HCT116 (cell line): ENCODE results near the gene NFATC1. TPM values are rescaled to one million over a fixed set of nuclear protein-coding genes. Genes with fewer than 3 reads are reported as not detected.

Experiments
- ATAC-seq: fragments of 200-7000 bp; cut with Tn5 transposase; 2 replicates; pipeline ENCODE4 v1.9.1; 2020; ENCODE audit warnings: mild to moderate bottlenecking, moderate library complexity
- BruUV-seq: library from RNA; stranded (reverse); fragments of 400-500 nt; replicated peaks from 2 replicates; lab custom pipeline; 2021; lab: Mats Ljungman, UMichigan
- CTCF ChIA-PET: fragments of 300-600 bp; sonication (Branson Sonifier 250); formaldehyde crosslinking; loops from one replicate; lab custom pipeline; 2021; ENCODE audit warnings: antibody characterized with exemption; lab: Charles Lee
- POLR2A ChIA-PET: fragments of 300-600, 350-600 bp; sonication (Branson Sonifier 250); formaldehyde crosslinking; loops from one replicate; lab custom pipeline; 2021; ENCODE audit warnings: antibody characterized with exemption; lab: Charles Lee
- RAD21 ChIA-PET, 2 experiments: fragments of 300-600 bp; sonication (Branson Sonifier 250); formaldehyde crosslinking; loops; one replicate each; lab custom pipeline; 2023; ENCODE audit warnings: low total read pairs in 2 of 2; ENCODE audit not compliant: uncharacterized antibody in 2 of 2, unreplicated experiment in 2 of 2, low non-redundant PET in 1 of 2; lab: Charles Lee
- DNase-seq: peaks from one replicate; pipeline ENCODE4 v3.0.0-alpha.2; 2010; ENCODE audit warnings: low read depth, low spot score
- H2AFZ ChIP-seq: fragments of 200-600 bp; shearing (Covaris generic), sonication (generic); 2 replicates; pipeline ENCODE4 v1.6.1; 2017; ENCODE audit warnings: low read depth, mixed run types, mixed read lengths, antibody characterized with exemption, low read length; ENCODE audit not compliant: poor library complexity, severe bottlenecking
- H3K27ac ChIP-seq: 2 replicates; pipeline ENCODE4 v1.5.1; 2012; ENCODE audit warnings: low read depth, low read length
- H3K27me3 ChIP-seq: fragments of 200-600 bp; sonication (generic); 2 replicates; pipeline ENCODE4 v1.6.1; 2016; ENCODE audit warnings: mixed run types, low read length, mixed read lengths; ENCODE audit not compliant: insufficient read depth
- H3K36me3 ChIP-seq, 2 experiments: fragments of 200-500 bp in 1 of 2; fragments of 200-600 bp in 1 of 2; sonication (Bioruptor generic) in 1 of 2; sonication (generic) in 1 of 2; 2 replicates each; pipeline versions ENCODE4 v1.5.1 to v1.6.1; 2014 to 2016; ENCODE audit warnings: low read length in 2 of 2, inconsistent platforms in 1 of 2, mixed read lengths in 1 of 2, mixed run types in 1 of 2; ENCODE audit not compliant: insufficient read depth in 2 of 2, control insufficient read depth in 1 of 2
- H3K4me1 ChIP-seq, 2 experiments: fragments of 200-600 bp in 1 of 2; sonication (generic) in 1 of 2; 2 replicates each; pipeline versions ENCODE4 v1.5.1 to v1.6.1; 2012 to 2017; ENCODE audit warnings: low read length in 2 of 2, inconsistent platforms in 1 of 2, mild to moderate bottlenecking in 1 of 2, mixed read lengths in 1 of 2, mixed run types in 1 of 2, moderate library complexity in 1 of 2; ENCODE audit not compliant: insufficient read depth in 2 of 2, control insufficient read depth in 1 of 2
- H3K4me2 ChIP-seq: fragments of 200-600 bp; sonication (generic); 2 replicates; pipeline ENCODE4 v1.6.1; 2017; ENCODE audit warnings: mixed run types, low read length, mixed read lengths
- H3K4me3 ChIP-seq, 2 experiments: fragments of 200-600 bp in 1 of 2; sonication (generic) in 1 of 2; replicated peaks in 1 of 2; 2 replicates each; pipeline ENCODE4 v1.5.1; 2011 to 2016; ENCODE audit warnings: low read length in 2 of 2, control low read depth in 1 of 2, low read depth in 1 of 2, mild to moderate bottlenecking in 1 of 2, mixed read lengths in 1 of 2, mixed run types in 1 of 2
- H3K79me2 ChIP-seq: fragments of 200-600 bp; sonication (generic); 2 replicates; pipeline ENCODE4 v1.6.1; 2017; ENCODE audit warnings: mild to moderate bottlenecking, mixed run types, low read length, moderate library complexity, mixed read lengths; ENCODE audit not compliant: insufficient read depth
- H3K9ac ChIP-seq: fragments of 200-600 bp; sonication (generic); 2 replicates; pipeline ENCODE4 v1.6.1; 2016; ENCODE audit warnings: low read length, mixed read lengths
- H3K9me2 ChIP-seq: fragments of 200-600 bp; sonication (generic), shearing (Covaris generic); 2 replicates; pipeline ENCODE4 v1.6.1; 2017; ENCODE audit warnings: mixed run types, mild to moderate bottlenecking, moderate library complexity; ENCODE audit not compliant: insufficient read depth
- H3K9me3 ChIP-seq, 2 experiments: fragments of 200-500 bp in 1 of 2; fragments of 200-600 bp in 1 of 2; sonication (Bioruptor generic) in 1 of 2; sonication (generic) in 1 of 2; 2 replicates each; pipeline ENCODE4 v1.6.1; 2014 to 2017; ENCODE audit warnings: low read length in 2 of 2, mixed read lengths in 2 of 2, inconsistent platforms in 1 of 2, low read depth in 1 of 2, mild to moderate bottlenecking in 1 of 2, mixed run types in 1 of 2, moderate library complexity in 1 of 2; ENCODE audit not compliant: control insufficient read depth in 1 of 2, insufficient read depth in 1 of 2
- H4K20me1 ChIP-seq: fragments of 200-600 bp; sonication (generic), shearing (Covaris generic); 2 replicates; pipeline ENCODE4 v1.6.1; 2017; ENCODE audit warnings: mixed run types, mild to moderate bottlenecking, moderate library complexity; ENCODE audit not compliant: insufficient read depth
- CBX3 ChIP-seq: IDR thresholded peaks from 2 replicates; pipeline ENCODE4 v1.6.1; 2012; ENCODE audit warnings: low read depth
- EZH2 ChIP-seq: fragments of 200-600 bp; sonication (generic); IDR thresholded peaks from 2 replicates; pipeline ENCODE4 v1.6.1; 2017; ENCODE audit warnings: antibody characterized with exemption, mixed run types
- FOSL1 ChIP-seq: IDR thresholded peaks from 2 replicates; pipeline ENCODE4 v1.6.1; 2012; ENCODE audit warnings: low read depth
- POLR2A ChIP-seq: IDR thresholded peaks from 2 replicates; pipeline ENCODE4 v1.7.0; 2011; ENCODE audit warnings: borderline replicate concordance; ENCODE audit not compliant: insufficient read depth, insufficient read length; ENCODE audit errors: extremely low read depth
- POLR2AphosphoS5 ChIP-seq: IDR thresholded peaks from 2 replicates; pipeline ENCODE4 v1.6.1; 2011; ENCODE audit warnings: mild to moderate bottlenecking, low read depth, low read length, moderate library complexity
- TCF7L2 ChIP-seq: IDR thresholded peaks from 2 replicates; pipeline ENCODE4 v1.7.0; 2011; ENCODE audit warnings: borderline replicate concordance, inconsistent platforms; ENCODE audit not compliant: insufficient read depth, insufficient read length; ENCODE audit errors: extremely low read depth
- YY1 ChIP-seq: IDR thresholded peaks from 2 replicates; pipeline ENCODE4 v1.6.1; 2011; ENCODE audit warnings: low read length, low read depth, moderate library complexity, mild to moderate bottlenecking; ENCODE audit not compliant: insufficient replicate concordance; ENCODE audit errors: extremely low read depth
- ZFX ChIP-seq: fragments of 450-650 bp; IDR thresholded peaks from 2 replicates; pipeline ENCODE4 v1.6.1; 2017
- ZNF274 ChIP-seq: fragments of 200-500 bp; sonication (Bioruptor generic); IDR thresholded peaks from 2 replicates; pipeline ENCODE4 v1.6.1; 2014; ENCODE audit warnings: mild to moderate bottlenecking, low read depth, low read length, inconsistent platforms
- intact Hi-C: fragments of 100-400 bp; cut with micrococcal nuclease; formaldehyde crosslinking; loops from 2 replicates; pipeline ENCODE4 v1.10.0; 2022
- total RNA-seq: library from RNA; stranded (reverse); gene quantifications from one replicate; pipeline ENCODE4 v1.2.1, GENCODE V29; 2021; ENCODE audit not compliant: unreplicated experiment
- TF ChIP-seq, protein P1 (sequence below): IDR thresholded peaks from 2 replicates; pipeline ENCODE4 v1.6.1; 2012
- TF ChIP-seq, protein P2 (sequence below): IDR thresholded peaks from 2 replicates; pipeline ENCODE4 v1.6.1; 2012

The NFATC1 gene
- total RNA-seq, 1 experiment from 2014 or later, result 20.8 TPM

DNA sequence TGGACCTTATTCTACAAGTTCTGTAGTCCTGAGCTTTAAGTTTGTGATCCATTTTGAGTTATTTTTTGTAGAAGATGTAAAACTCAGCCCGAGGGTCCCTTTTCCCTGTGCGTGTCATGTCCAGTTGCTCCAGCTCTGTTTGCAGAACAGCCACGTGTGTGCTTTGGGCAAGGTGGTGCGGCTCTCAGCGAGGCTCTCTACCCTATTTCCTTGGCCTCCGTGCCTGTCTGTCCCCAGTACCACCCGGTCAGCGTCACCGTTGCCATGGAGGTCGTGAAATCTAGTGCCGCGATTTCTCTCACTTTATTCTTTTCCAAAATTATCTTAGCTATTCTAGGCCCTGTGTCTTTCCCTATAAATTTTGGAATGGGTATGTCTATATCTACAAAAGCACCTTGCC lies 142.9 kb downstream of the NFATC1 start:
- TF ChIP-seq POLR2A (no peak), ZNF274 (no peak), TCF7L2 (no peak), POLR2AphosphoS5 (no peak), ZFX (no peak), CBX3 (no peak), FOSL1 (no peak), EZH2 (no peak), YY1 (no peak)
- TF ChIP-seq, protein P1, sequence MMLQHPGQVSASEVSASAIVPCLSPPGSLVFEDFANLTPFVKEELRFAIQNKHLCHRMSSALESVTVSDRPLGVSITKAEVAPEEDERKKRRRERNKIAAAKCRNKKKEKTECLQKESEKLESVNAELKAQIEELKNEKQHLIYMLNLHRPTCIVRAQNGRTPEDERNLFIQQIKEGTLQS, result no peak
- TF ChIP-seq, protein P2, sequence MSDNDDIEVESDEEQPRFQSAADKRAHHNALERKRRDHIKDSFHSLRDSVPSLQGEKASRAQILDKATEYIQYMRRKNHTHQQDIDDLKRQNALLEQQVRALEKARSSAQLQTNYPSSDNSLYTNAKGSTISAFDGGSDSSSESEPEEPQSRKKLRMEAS, result no peak
- TF ChIP-seq, all 23 proteins: peak for 0
- CTCF ChIA-PET, result interaction anchor here (1.5 kb wide), 1 partner anchor 8 kb away, joined by 5 read pairs; no protein-coding TSS in a partner anchor

More for the DNA sequence above, 142.9 kb downstream of the NFATC1 start:
- Histone ChIP-seq H3K27ac (no peak overlapping the region), H4K20me1 (no peaks in the 10 kb centered on the region), H3K9ac (no peak overlapping the region), H3K9me2 (no peaks in the 10 kb centered on the region), H3K4me3 (no peak overlapping the region), H3K4me2 (no peak overlapping the region), H3K4me1 (no peaks in the 10 kb centered on the region), H3K79me2 (no peaks in the 10 kb centered on the region), H3K27me3 (peaks cover 10% of the 10 kb centered on the region; the same call in 1 of the 2 replicates), H3K36me3 (no peaks in the 10 kb centered on the region), H3K9me3 (no peaks in the 10 kb centered on the region), H2AFZ (no peak overlapping the region)
- BruUV-seq, result no TSS peak
- POLR2A ChIA-PET, result no interaction called here
- intact Hi-C loops, result no loop called here
- DNase-seq (no peak), ATAC-seq (no peak)
- RAD21 ChIA-PET, result no interaction called here
